Measurements from ENCODE around the gene ADGRD2. TPM values are rescaled to one million over a fixed set of nuclear protein-coding genes. Genes with fewer than 3 reads are reported as not detected.
A peak's percentile ranks its signal among the peaks of the same experiment; 100 is the strongest.

Gene ADGRD2
- total and polyA plus RNA-seq, 2 of the 13 experiments (the other 11 are each of a cell fraction or from before 2014, with no cell fraction given), result not detected

DNA sequence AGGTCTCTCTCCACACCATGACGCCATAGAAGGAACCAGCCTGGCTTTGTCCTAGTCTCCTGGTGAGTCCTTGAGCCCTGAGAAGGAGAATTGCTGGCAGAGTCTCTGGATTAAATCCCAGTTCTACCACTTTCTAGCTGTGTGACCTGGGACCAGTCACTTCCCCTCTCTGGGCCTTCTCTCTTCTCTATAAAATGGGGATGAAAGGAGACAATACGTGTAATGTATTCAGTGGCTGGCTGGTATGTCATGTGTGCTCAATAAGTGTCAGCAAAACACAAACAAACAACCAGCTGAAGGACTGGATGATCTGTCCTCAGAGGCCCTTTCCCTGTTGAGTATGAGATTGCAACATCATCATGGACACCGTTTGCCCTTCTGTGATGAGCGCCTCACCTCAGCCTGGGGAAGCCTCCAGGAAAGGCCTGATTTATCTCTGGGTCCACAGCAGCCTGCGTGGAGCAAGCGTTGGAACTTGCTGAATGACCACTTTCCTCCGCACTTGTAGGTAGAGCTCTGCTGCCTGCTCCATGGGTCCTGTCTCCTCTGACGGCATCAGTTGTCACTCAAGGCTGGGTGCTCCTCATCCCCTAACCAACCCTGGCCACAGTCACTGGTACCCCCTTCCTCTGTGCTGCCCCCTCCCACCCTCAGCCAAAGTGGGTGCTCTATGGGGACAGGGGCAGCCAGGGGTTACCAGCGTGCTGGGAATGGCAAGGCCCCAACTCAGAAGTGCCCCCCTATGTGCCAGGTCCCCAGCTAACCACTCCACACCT is 60.6 kb downstream of the ADGRD2 start (continued):
- no peak for TF ChIP-seq ZNF503 (CRISPR knock-in tag; IDR thresholded peaks at IDR 0.05)
- peak; percentile 50; the same call in 1 of the 2 replicates for TF ChIP-seq YEATS4 (CRISPR knock-in tag; IDR thresholded peaks at IDR 0.05; ENCODE audit: borderline replicate concordance)
- TF ChIP-seq CBX1 (IDR thresholded peaks at IDR 0.05; ENCODE audit: low read depth), result no peak
- TF ChIP-seq, protein P1, sequence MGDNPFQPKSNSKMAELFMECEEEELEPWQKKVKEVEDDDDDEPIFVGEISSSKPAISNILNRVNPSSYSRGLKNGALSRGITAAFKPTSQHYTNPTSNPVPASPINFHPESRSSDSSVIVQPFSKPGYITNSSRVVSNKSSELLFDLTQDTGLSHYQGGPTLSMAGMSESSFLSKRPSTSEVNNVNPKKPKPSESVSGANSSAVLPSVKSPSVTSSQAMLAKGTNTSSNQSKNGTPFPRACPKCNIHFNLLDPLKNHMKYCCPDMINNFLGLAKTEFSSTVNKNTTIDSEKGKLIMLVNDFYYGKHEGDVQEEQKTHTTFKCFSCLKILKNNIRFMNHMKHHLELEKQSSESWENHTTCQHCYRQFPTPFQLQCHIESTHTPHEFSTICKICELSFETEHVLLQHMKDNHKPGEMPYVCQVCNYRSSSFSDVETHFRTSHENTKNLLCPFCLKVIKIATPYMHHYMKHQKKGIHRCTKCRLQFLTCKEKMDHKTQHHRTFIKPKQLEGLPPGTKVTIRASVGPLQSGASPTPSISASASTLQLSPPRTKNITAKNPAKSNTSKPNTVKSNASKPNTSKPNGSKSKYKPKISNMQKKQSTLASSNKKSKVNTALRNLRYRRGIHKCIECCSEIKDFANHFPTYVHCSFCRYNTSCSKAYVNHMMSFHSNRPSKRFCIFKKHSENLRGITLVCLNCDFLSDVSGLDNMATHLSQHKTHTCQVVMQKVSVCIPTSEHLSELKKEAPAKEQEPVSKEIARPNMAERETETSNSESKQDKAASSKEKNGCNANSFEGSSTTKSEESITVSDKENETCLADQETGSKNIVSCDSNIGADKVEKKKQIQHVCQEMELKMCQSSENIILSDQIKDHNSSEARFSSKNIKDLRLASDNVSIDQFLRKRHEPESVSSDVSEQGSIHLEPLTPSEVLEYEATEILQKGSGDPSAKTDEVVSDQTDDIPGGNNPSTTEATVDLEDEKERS (CRISPR knock-in tag; IDR thresholded peaks at IDR 0.05), result no peak; the same call in 1 of the 2 replicates
- no peak for TF ChIP-seq MLLT10 (CRISPR knock-in tag; IDR thresholded peaks at IDR 0.05)
- TF ChIP-seq, protein P2, sequence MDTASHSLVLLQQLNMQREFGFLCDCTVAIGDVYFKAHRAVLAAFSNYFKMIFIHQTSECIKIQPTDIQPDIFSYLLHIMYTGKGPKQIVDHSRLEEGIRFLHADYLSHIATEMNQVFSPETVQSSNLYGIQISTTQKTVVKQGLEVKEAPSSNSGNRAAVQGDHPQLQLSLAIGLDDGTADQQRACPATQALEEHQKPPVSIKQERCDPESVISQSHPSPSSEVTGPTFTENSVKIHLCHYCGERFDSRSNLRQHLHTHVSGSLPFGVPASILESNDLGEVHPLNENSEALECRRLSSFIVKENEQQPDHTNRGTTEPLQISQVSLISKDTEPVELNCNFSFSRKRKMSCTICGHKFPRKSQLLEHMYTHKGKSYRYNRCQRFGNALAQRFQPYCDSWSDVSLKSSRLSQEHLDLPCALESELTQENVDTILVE (CRISPR knock-in tag; IDR thresholded peaks at IDR 0.05), result 0 out of 2 replicates have a peak, but pooled peaks have one; percentile 22
- TF ChIP-seq ATF7-NPFF (CRISPR knock-in tag; IDR thresholded peaks at IDR 0.05; ENCODE audit: low read depth), result no peak
- no peak for TF ChIP-seq RORA (CRISPR knock-in tag; IDR thresholded peaks at IDR 0.05)
- no peak; the same call in 1 of the 2 replicates for TF ChIP-seq ZNF644 (CRISPR knock-in tag; IDR thresholded peaks at IDR 0.05; ENCODE audit: low read depth)
- no peak for TF ChIP-seq ZNF34 (CRISPR knock-in tag; IDR thresholded peaks at IDR 0.05; ENCODE audit: borderline replicate concordance)
- no peak; the same call in 1 of the 2 replicates for TF ChIP-seq FOXC1 (CRISPR knock-in tag; IDR thresholded peaks at IDR 0.05; ENCODE audit: borderline replicate concordance)
- no peak for TF ChIP-seq ZNF260 (CRISPR knock-in tag; IDR thresholded peaks at IDR 0.05; ENCODE audit: borderline replicate concordance, low read depth)
- TF ChIP-seq ZNF549 (CRISPR knock-in tag; IDR thresholded peaks at IDR 0.05), result no peak
- no peak for TF ChIP-seq ZNF20 (CRISPR knock-in tag; IDR thresholded peaks at IDR 0.05)
- no peak for TF ChIP-seq PRMT3 (CRISPR knock-in tag; IDR thresholded peaks at IDR 0.05; ENCODE audit: borderline replicate concordance, low read depth)
- TF ChIP-seq TBL1XR1 (IDR thresholded peaks at IDR 0.05; ENCODE audit: borderline replicate concordance, low read length, partially characterized antibody), result no peak
- no peak for TF ChIP-seq LCORL (IDR thresholded peaks at IDR 0.05)
- TF ChIP-seq LCORL (CRISPR knock-in tag; IDR thresholded peaks at IDR 0.05), result peak; percentile 55; the same call in 1 of the 2 replicates
- no peak for TF ChIP-seq NFATC3 (CRISPR knock-in tag; IDR thresholded peaks at IDR 0.05)
- no peak for TF ChIP-seq RNF2 (conservative IDR thresholded peaks at IDR 0.05; ENCODE audit: low read depth)
- TF ChIP-seq ZSCAN20 (CRISPR knock-in tag; IDR thresholded peaks at IDR 0.05; ENCODE audit: borderline replicate concordance), result no peak
- TF ChIP-seq SYNCRIP (IDR thresholded peaks at IDR 0.05; ENCODE audit: insufficient read depth, low read depth, low read length), result no peak
- no peak for TF ChIP-seq CCDC6 (CRISPR knock-in tag; IDR thresholded peaks at IDR 0.05)
- TF ChIP-seq KDM5A (IDR thresholded peaks at IDR 0.05; ENCODE audit: borderline replicate concordance, low read length), result no peak
- no peak for TF ChIP-seq PCBP1 (IDR thresholded peaks at IDR 0.05; ENCODE audit: borderline replicate concordance, low read depth, low read length)

All from HepG2 (cell line).